HG02852 (cell line): ENCODE results near the gene IBTK.
"Not testable (repeated sequence)": the region's sequence is repeated elsewhere in the genome, so short reads cannot be mapped to it uniquely, and the experiment has no call there.

Source experiments
- ATAC-seq: cut with Tn5 transposase; IDR thresholded peaks from one replicate; pipeline ENCODE4 v1.9.1; 2021; ENCODE audit warnings: mild to moderate bottlenecking, moderate library complexity; ENCODE audit not compliant: unreplicated experiment

Gene IBTK

GRCh38 chr6:82248273-82248735, 760 bp upstream of the IBTK start:
- peak; percentile 33 for ATAC-seq

GRCh38 chr6:82246802-82247504, 591 bp downstream of the IBTK start:
- peak; percentile 41 for ATAC-seq

GRCh38 chr6:82246370-82246769, 1.2 kb downstream of the IBTK start:
- no peak for ATAC-seq

DNA sequence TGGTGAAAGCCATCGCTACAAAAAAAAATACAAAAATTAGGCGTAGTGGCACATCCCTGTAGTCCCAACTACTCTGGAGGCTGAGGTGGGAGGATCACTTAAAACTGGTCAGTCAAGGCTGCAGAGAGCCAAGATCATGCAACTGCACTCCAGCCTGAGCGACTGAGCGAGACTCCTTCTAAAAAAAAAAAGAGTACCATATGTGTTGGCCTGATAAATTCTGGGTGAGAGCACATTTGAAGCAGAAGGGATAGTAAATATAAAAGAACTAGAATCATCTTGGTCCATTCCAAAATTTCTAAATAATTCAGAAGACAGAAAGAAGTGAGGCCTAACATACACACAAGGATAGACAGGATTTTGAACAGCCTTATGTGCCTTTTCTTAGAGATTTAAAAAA, 2.2 kb downstream of the IBTK start:
- ATAC-seq: no peak

DNA sequence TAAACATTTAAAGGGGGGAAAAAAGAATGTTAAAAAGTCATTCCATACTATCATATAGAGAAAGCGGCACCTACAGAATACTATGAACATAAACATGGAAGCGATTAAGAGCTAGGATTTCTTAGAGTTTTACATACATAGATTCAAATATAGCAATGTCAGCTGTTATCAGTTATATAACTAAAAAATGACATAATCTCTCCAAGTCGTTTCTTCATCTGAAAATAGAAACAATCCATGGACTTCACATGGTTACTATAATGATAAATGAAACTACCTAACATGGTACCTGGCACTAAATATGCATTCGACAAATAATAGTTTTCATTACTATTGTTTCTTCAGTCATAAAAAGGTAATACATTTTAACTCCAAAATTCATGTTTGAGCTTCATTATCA, 3.7 kb downstream of the IBTK start:
- no peak for ATAC-seq

DNA sequence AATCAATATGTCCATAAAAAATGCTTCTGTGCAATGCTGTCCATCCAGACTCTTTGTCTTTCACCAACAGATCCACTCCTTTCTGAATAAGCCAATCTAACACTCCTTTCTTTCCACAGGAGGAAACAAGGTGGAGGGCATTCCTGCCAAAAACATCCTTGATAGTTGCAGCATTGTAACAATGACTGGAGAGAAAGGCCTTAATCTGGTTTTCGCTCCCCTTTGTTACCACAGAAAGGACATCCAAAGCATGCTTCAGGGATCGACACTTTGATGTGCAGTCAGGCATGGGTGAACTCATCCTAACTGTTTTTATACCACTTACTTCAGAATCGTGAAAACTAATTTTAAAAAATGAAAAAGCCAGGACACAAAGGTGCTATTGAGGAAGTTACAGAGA, 7.4 kb downstream of the IBTK start:
- no peak for ATAC-seq

DNA sequence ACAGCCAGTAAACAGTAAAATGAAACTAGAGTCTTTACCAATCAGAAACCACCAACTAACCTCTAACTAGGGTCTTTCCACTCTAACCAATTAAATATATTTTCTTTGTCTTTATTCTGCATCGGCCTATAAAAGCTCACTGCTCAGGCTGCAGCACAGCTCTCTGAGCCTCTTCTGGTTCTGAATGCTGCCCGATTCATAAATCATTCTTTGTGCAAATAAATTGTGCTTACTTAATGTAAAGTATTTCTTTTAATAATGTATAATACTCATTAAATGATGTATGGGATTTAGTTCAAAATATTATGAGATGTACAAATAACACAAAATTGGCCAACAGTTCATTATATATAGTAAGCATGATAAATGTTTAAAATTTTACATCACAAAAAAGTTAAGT, 7.9 kb downstream of the IBTK start:
- no peak for ATAC-seq

DNA sequence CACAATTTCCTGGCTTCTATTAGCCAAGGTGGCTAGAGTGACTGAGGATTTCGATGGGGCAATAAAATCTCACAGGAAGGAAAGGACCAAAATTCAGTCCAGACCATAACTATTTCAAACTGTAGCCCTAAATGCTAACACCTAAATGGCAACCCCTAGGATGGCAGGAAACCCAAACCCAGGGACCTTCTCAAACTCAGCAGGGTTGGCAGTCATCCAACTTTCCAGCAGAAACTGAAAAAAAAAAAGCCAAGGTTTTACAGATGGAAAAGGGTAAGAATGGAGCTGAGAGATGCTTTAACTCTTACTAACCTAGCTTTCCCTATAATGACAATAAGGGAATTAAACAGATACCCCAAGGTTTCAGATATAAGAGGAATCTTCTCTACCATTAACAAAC, 10.5 kb downstream of the IBTK start:
- no peak for ATAC-seq

DNA sequence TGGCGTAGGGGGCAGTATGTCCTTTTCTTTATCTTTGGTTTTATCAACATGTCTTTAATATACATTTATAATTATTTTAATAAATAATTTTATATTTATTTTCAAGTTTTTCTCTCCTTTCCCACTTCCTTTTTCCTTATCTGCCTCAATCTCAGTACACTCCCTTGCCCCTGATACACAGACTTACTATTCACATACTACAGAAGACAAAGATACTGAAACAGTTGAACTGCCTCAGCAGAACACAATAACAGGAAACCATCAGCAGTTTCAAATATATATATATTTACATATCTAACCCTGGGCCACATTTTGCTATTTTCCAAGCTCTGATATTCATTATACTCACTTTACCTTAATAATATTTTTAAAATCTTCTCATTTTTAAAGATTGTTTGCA, 19.8 kb downstream of the IBTK start:
- ATAC-seq: peak; percentile 94

GRCh38 chr6:82220167-82220566, 27.4 kb downstream of the IBTK start:
- no peak for ATAC-seq

GRCh38 chr6:82217018-82217586, 30.4 kb downstream of the IBTK start:
- ATAC-seq: peak; percentile 89

DNA sequence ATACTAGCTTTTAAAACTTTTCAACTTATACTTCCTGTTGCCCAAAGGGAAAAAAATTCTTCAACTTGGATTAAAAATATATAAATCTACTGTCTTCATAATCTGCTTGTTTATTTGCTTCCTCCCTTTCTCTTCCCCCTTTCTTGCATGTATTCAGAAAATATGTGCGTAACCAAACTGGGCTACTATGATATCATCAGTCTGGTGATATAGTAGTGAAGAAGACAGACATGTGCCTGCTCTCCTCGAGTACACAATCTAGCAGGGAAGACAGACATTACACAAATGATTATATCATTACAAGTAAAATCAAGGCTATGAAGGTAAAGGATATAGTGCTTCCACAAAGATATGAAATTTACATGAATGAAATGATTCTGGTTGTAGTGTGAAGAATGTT, 31.0 kb downstream of the IBTK start:
- ATAC-seq: no peak

DNA sequence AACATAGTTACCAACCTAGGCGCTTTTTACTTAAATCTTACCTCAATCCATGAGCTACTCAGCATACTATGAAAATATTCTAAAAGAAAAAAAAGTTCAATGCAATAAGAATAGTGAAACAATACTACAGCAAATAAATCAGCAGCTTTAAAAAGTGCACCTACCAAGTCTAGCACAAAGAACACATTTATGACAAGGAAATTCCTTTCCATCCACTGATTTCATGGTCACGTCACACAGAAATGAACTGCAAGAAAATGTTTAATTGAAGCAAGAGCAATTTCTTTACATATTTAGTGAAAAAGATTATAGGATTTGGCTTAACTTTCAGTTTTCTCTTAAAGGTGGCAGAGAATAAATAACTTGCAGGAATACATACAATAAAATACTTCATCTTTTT, 36.2 kb downstream of the IBTK start:
- ATAC-seq: no peak

DNA sequence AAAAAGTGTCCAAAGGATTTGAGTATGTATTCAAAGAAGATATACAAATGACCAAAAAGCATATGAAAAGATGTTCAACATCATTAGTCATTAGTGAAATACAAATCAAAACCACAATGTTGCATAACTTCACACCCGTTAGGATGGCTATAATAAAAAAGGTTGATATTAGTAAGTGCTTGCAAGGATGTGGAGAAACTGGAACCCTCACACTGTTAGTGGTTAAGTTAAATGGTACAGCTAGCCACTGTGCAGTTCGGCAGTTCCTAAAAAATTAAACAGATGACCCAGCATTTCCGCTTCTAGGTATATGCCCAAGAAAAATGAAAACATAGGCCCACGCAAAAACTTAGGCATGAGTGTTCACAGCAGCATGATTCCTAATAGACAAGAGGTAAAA, 38.6 kb downstream of the IBTK start:
- no peak for ATAC-seq

- ATAC-seq: no peak
Measured at GRCh38 chr6:82205930-82206392, 41.6 kb downstream of the IBTK start.

GRCh38 chr6:82204020-82204419, 43.5 kb downstream of the IBTK start:
- ATAC-seq: no peak

- ATAC-seq: no peak
Measured at GRCh38 chr6:82197784-82198183, 49.8 kb downstream of the IBTK start.

GRCh38 chr6:82197245-82197644, 50.3 kb downstream of the IBTK start:
- ATAC-seq: not testable (repeated sequence)

GRCh38 chr6:82196161-82196560, 51.4 kb downstream of the IBTK start:
- ATAC-seq: no peak

GRCh38 chr6:82195619-82196018, 51.9 kb downstream of the IBTK start:
- no peak for ATAC-seq

DNA sequence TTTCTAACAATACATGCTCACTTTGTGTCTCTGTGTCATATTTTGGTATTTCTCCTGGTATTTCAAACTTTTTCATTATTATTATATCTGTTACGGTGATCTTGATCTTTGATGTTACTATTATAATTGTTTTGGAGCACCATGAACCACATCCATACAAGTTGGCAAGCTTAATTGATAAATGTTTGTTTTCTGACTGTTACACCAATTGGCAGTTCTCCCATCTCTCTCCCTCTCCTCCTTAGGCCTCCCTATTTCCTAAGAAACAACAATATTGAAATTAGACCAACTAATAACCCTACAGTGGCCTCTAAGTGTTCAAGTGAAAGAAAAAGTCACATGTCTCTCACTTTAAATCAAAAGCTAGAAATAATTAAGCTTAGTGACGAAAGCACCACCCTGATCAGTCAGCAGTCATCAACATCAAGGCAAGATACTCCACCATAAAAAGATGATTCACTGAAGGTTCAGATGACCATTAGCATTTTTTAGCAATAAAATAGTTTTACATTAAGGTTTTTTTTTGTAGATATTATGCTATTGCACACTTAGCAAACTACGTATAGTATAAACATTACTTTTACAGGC, 61.5 kb downstream of the IBTK start:
- ATAC-seq: no peak

DNA sequence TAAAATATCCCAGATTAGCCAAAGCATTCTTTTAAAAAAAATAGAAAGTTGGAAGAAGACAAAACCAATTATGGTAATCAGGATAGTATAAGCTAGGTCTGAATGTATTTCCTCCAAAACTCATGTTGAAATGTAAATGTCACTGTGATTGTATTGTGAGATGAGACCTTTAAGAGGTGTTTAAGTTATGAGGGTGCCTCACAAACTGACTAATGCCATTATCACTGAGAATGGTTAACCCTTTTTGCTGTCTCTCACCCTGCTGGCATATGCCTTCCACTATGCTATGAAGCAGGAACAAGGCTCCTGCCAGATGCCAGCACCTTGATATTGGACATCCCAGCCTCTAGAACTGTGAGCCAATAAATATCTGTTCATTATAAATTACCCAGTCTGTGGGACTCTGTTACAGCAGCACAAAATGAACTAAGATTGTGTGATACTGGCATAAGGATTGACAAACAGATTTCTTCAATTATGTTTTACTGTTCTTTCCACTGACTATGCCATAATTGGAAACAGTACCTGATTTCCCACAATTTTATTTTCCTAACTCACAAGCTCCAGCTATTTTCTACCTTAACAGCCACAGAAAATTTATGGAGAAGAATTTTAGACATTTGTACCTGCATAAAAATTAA, 63.8 kb downstream of the IBTK start:
- no peak for ATAC-seq
